Epithelial cell of proximal tubule (primary cell): ENCODE data around the gene PLCE1. TPM values are rescaled to one million over a fixed set of nuclear protein-coding genes. Genes with fewer than 3 reads are reported as not detected.

Source experiments
- DNase-seq: peaks from one replicate; pipeline ENCODE4 v3.0.0-alpha.2; 2011; ENCODE audit warnings: low read depth
- H3K4me3 ChIP-seq: 2 replicates; pipeline ENCODE4 v1.5.1; 2011; ENCODE audit warnings: low read depth, mild to moderate bottlenecking, low read length
- total RNA-seq: library from RNA; depleted of rRNA; stranded (reverse); fragments of >200 nt; gene quantifications from 2 replicates; pipeline ENCODE4 v1.2.3, GENCODE V29; 2015
- TF ChIP-seq, protein P1 (sequence below): conservative IDR thresholded peaks from 2 replicates; pipeline ENCODE4 v1.5.1; 2012; ENCODE audit warnings: low read depth, mild to moderate bottlenecking, low read length

Gene PLCE1
- total RNA-seq, 1 donor from 2014 or later = 1.2 TPM

DNA sequence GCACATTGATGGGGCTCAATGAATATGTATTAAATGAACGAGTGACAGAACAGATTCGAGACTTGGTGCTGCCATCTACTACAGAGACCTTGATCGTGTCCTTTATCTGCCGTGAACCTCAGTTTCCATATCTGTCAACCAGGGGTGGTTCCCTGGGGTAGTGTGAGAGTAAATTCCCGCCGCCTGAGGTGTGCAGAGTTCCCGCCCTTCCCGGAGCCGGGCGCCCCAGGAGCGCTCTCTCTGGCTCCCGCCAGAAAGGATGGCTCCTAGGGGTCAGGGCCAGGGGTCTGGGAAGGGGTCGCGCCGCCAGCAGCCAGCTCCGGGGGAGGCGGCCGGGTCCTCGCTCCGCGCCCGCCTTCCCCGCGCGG lies 333 bp upstream of the PLCE1 start:
- TF ChIP-seq, protein P1, sequence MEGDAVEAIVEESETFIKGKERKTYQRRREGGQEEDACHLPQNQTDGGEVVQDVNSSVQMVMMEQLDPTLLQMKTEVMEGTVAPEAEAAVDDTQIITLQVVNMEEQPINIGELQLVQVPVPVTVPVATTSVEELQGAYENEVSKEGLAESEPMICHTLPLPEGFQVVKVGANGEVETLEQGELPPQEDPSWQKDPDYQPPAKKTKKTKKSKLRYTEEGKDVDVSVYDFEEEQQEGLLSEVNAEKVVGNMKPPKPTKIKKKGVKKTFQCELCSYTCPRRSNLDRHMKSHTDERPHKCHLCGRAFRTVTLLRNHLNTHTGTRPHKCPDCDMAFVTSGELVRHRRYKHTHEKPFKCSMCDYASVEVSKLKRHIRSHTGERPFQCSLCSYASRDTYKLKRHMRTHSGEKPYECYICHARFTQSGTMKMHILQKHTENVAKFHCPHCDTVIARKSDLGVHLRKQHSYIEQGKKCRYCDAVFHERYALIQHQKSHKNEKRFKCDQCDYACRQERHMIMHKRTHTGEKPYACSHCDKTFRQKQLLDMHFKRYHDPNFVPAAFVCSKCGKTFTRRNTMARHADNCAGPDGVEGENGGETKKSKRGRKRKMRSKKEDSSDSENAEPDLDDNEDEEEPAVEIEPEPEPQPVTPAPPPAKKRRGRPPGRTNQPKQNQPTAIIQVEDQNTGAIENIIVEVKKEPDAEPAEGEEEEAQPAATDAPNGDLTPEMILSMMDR = no peak
- peak overlapping the region; percentile 64 for H3K4me3 ChIP-seq
- no peak for DNase-seq

DNA sequence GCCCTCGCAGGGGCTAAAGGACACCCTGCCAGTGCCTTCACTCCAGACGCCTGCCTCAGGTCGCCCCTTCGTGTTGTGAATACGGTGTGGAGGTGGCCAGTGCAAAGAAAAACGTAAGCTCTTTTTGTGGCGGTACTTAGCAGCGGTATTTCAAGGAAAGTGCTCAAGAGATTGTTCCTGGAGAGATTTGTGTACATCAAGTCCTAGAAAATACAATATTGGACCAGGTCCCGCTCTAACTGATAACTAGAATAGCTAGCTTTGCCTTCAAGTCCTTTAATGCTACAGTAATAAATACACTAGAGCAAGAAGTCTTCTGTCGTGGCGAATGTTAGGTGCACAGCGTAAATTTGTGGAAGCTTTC lies 689 bp downstream of the PLCE1 start:
- H3K4me3 ChIP-seq = peak overlapping the region; percentile 64
- DNase-seq = no peak
- TF ChIP-seq, protein P1 = no peak

GRCh38 chr10:93995182-93995581 lies 1.5 kb downstream of the PLCE1 start:
- no peak for DNase-seq
- TF ChIP-seq, protein P1 = no peak
- H3K4me3 ChIP-seq = no peak overlapping the region

DNA sequence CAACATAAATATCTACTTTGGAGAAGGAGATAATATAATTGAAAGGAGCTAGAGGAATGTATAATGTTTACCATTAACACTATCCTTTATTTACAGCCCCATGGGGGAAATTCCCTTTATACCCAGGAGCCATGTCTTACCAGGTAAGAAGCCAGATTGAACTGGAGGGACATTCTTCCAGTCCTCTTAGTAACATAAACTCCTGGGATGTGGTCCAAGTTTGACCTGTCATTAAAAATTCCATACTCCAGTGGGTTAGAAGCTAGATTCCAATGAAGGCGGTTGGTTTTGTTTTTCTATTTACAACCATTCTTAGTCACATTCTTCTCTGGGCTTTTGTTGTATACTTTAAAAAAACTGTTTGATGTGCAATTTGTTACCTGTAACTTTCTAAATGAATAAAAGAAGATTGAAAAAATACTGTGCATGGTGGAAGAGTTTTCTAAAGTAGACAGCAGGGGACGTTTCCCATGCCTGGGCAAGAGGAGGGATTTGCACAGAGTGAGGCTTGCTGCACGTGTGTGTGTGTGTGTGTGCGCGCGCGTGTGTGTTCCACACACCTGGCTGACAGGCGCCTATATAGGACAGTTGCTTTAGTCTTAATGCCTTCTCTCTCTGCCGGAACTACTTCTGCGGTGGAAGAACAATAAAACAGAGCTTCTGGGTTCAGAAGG lies 2.0 kb downstream of the PLCE1 start:
- DNase-seq = peak; percentile 59
- TF ChIP-seq, protein P1 = no peak
- no peak overlapping the region for H3K4me3 ChIP-seq

GRCh38 chr10:93996551-93996950 lies 2.8 kb downstream of the PLCE1 start:
- no peak for DNase-seq
- TF ChIP-seq, protein P1 = no peak
- H3K4me3 ChIP-seq = no peak overlapping the region

- TF ChIP-seq, protein P1 = no peak
- DNase-seq = no peak
- no peak overlapping the region for H3K4me3 ChIP-seq
These were observed 3.8 kb downstream of the PLCE1 start for GRCh38 chr10:93997546-93997945.

- no peak overlapping the region for H3K4me3 ChIP-seq
- TF ChIP-seq, protein P1 = no peak
- no peak for DNase-seq
These were observed 5.7 kb downstream of the PLCE1 start for GRCh38 chr10:93999401-93999851.
